ENCODE data around the gene GHDC. TPM values are rescaled to one million over a fixed set of nuclear protein-coding genes. Genes with fewer than 3 reads are reported as not detected.
"Not testable (repeated sequence)": the region's sequence is repeated elsewhere in the genome, so short reads cannot be mapped to it uniquely, and the experiment has no call there.

The GHDC gene
- total and polyA plus RNA-seq, 2 donors (not counting 3 experiments of a cell fraction or from before 2014, with no cell fraction given) = 9.8 to 11.2 TPM

DNA sequence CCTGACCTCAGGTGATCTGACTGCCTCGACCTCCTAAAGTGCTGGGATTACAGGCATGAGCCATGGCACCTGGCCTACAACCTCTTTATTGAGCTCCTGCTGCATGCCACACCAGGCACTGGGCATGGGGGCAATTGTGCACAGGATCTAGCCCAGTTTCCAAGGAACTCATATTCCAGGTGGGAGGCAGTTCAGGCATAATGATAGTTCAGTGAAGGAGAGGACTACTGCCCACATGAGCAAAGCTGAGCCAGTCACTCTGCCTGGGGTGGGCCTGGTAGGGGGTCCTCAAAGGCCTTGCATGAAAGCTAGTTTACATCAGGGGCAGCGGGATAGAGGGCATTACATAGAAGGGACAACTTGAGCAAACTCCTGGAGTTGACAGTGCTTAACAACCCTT lies 6.5 kb downstream of the GHDC start:
- H3K27ac ChIP-seq (ENCODE audit: insufficient read depth, low read depth, low read length) = no peak overlapping the region
- intact Hi-C loops (cut with micrococcal nuclease) (no loop called here), dilution Hi-C loops (cut with MboI; ENCODE audit: extremely low pct_ligation_motif_present, low sequenced_read_pairs) (no loop called here)
- no peaks in the 10 kb centered on the region for H4K20me1 ChIP-seq (replicated peaks; ENCODE audit: control insufficient read depth, extremely low read depth, insufficient read depth, low read length)
- peaks cover 14% of the 10 kb centered on the region for H3K4me1 ChIP-seq (ENCODE audit: control insufficient read depth, extremely low read depth, insufficient read depth, low read length)
- H3K79me2 ChIP-seq (ENCODE audit: control insufficient read depth, insufficient read depth, low read length) = no peaks in the 10 kb centered on the region
- FAIRE-seq (no peak), DNase-seq (ENCODE audit: low read depth, low spot score) (no peak)
- H3K9me1 ChIP-seq (replicated peaks; ENCODE audit: control insufficient read depth, extremely low read depth, insufficient read depth, low read length) = no peaks in the 10 kb centered on the region
- no peaks in the 10 kb centered on the region for H3K36me3 ChIP-seq (ENCODE audit: control insufficient read depth in 2 of 2, extremely low read depth in 1 of 2, insufficient read depth in 2 of 2, low read length in 2 of 2)
- H3K4me3 ChIP-seq (replicated peaks in 1 of 3; ENCODE audit: insufficient read depth in 1 of 3, low read depth in 1 of 3, low read length in 3 of 3) = no peak overlapping the region
- ChIA-PET CTCF (interaction anchor here (0.7 to 1.8 kb wide), 4 partner anchors 24 to 340 kb away, joined by 3 to 10 read pairs (median 4); no protein-coding TSS in a partner anchor), POLR2A (interaction anchor here (0.6 to 0.8 kb wide), 2 partner anchors 74 to 865 kb away, joined by 4 read pairs; no protein-coding TSS in a partner anchor)
- H3K4me2 ChIP-seq (ENCODE audit: insufficient read depth, low read length) = no peak overlapping the region
- no peaks in the 10 kb centered on the region for H3K9me3 ChIP-seq (replicated peaks; ENCODE audit: control insufficient read depth, insufficient read depth, low read length)
- no peak overlapping the region for H2AFZ ChIP-seq (ENCODE audit: low read depth, low read length)
- TF ChIP-seq JUN (IDR thresholded peaks at IDR 0.05; ENCODE audit: borderline replicate concordance, insufficient read depth, insufficient read length, low read depth) (no peak), MYC (IDR thresholded peaks at IDR 0.05; ENCODE audit: low read depth, low read length) (no peak), FOS (IDR thresholded peaks at IDR 0.05; ENCODE audit: borderline replicate concordance, insufficient read depth, low read length) (no peak), POLR2A (IDR thresholded peaks at IDR 0.05; ENCODE audit: low read depth, low read length) (no peak), POLR2AphosphoS5 (IDR thresholded peaks at IDR 0.05; ENCODE audit: insufficient read depth, low read depth, low read length) (no peak), EZH2 (IDR thresholded peaks at IDR 0.05; ENCODE audit: borderline replicate concordance, low read depth, low read length, severe bottlenecking) (no peak), GATA2 (IDR thresholded peaks at IDR 0.05; ENCODE audit: insufficient read depth, insufficient read length, low read depth, low read length) (no peak)
- TF ChIP-seq, protein P1, sequence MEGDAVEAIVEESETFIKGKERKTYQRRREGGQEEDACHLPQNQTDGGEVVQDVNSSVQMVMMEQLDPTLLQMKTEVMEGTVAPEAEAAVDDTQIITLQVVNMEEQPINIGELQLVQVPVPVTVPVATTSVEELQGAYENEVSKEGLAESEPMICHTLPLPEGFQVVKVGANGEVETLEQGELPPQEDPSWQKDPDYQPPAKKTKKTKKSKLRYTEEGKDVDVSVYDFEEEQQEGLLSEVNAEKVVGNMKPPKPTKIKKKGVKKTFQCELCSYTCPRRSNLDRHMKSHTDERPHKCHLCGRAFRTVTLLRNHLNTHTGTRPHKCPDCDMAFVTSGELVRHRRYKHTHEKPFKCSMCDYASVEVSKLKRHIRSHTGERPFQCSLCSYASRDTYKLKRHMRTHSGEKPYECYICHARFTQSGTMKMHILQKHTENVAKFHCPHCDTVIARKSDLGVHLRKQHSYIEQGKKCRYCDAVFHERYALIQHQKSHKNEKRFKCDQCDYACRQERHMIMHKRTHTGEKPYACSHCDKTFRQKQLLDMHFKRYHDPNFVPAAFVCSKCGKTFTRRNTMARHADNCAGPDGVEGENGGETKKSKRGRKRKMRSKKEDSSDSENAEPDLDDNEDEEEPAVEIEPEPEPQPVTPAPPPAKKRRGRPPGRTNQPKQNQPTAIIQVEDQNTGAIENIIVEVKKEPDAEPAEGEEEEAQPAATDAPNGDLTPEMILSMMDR (IDR thresholded peaks at IDR 0.05; ENCODE audit: extremely low read depth in 1 of 2, insufficient read depth in 1 of 2, low read depth in 1 of 2, low read length in 2 of 2) = no peak
- TF ChIP-seq, protein P2, sequence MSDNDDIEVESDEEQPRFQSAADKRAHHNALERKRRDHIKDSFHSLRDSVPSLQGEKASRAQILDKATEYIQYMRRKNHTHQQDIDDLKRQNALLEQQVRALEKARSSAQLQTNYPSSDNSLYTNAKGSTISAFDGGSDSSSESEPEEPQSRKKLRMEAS (IDR thresholded peaks at IDR 0.05; ENCODE audit: insufficient read depth, insufficient read length) = no peak
- no peak overlapping the region for H3K9ac ChIP-seq (replicated peaks; ENCODE audit: extremely low read depth, insufficient read depth, low read length)
- no peaks in the 10 kb centered on the region for H3K27me3 ChIP-seq (ENCODE audit: control insufficient read depth in 2 of 2, insufficient read depth in 2 of 2, low read length in 2 of 2)
- BruUV-seq (replicated peaks) = no TSS peak

DNA sequence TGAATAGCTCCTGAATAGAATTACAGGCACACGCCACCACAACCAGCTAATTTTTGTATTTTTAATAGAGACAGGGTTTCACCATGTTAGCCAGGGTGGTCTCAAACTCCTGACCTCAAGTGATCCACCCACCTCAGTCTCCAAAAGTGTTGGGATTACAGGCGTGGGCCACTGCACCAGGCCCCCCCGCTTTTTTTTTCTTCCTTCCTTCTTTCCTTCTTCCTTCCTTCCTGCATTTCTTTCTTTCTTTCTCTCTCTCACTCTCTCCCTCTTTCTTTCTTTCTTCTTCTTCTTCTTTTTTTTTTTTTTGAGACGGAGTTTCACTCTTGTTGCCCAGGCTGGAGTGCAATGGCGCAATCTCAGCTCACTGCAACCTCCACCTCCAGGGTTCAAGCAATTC lies 8.1 kb downstream of the GHDC start:
- H3K4me2 ChIP-seq (ENCODE audit: insufficient read depth, low read length); H4K20me1 ChIP-seq (replicated peaks; ENCODE audit: control insufficient read depth, extremely low read depth, insufficient read depth, low read length); H3K9me1 ChIP-seq (replicated peaks; ENCODE audit: control insufficient read depth, extremely low read depth, insufficient read depth, low read length); H3K27ac ChIP-seq (ENCODE audit: insufficient read depth, low read depth, low read length); H3K79me2 ChIP-seq (ENCODE audit: control insufficient read depth, insufficient read depth, low read length); intact Hi-C loops (cut with micrococcal nuclease); DNase-seq (ENCODE audit: low read depth, low spot score); H3K27me3 ChIP-seq (ENCODE audit: control insufficient read depth in 2 of 2, insufficient read depth in 2 of 2, low read length in 2 of 2); H3K36me3 ChIP-seq (ENCODE audit: control insufficient read depth in 2 of 2, extremely low read depth in 1 of 2, insufficient read depth in 2 of 2, low read length in 2 of 2); H3K9ac ChIP-seq (replicated peaks; ENCODE audit: extremely low read depth, insufficient read depth, low read length); H2AFZ ChIP-seq (ENCODE audit: low read depth, low read length); H3K9me3 ChIP-seq (replicated peaks; ENCODE audit: control insufficient read depth, insufficient read depth, low read length); H3K4me3 ChIP-seq (replicated peaks in 1 of 3; ENCODE audit: insufficient read depth in 1 of 3, low read depth in 1 of 3, low read length in 3 of 3); BruUV-seq (replicated peaks); dilution Hi-C loops (cut with MboI; ENCODE audit: extremely low pct_ligation_motif_present, low sequenced_read_pairs); FAIRE-seq: not testable (repeated sequence)
- CTCF ChIA-PET = interaction anchor here (0.8 to 1.8 kb wide), 3 partner anchors 36 to 88 kb away, joined by 3 to 10 read pairs (median 3); partner anchors contain the start of gene DHX58
- POLR2A ChIA-PET = interaction anchor here (0.7 kb wide), 1 partner anchor 392 kb away, joined by 10 read pairs; the partner anchor contains the start of gene PSMC3IP
- H3K4me1 ChIP-seq (ENCODE audit: control insufficient read depth, extremely low read depth, insufficient read depth, low read length) = peaks cover 14% of the 10 kb centered on the region

Measured in endothelial cell of umbilical vein (primary cell).